GM21717 (cell line): ENCODE results near the gene RNU2-1.
"Not testable (repeated sequence)": the region's sequence is repeated elsewhere in the genome, so short reads cannot be mapped to it uniquely, and the experiment has no call there.

Source experiments
- ATAC-seq: cut with Tn5 transposase; IDR thresholded peaks from one replicate; pipeline ENCODE4 v1.9.1; 2021; ENCODE audit warnings: mild to moderate bottlenecking, moderate library complexity; ENCODE audit not compliant: unreplicated experiment

The RNU2-1 gene

GRCh38 chr17:43233877-43234276 lies at the start of gene RNU2-1:
Gene RNU2-1 (minus strand): TSS chr17:43233977.
- not testable (repeated sequence) for ATAC-seq

DNA sequence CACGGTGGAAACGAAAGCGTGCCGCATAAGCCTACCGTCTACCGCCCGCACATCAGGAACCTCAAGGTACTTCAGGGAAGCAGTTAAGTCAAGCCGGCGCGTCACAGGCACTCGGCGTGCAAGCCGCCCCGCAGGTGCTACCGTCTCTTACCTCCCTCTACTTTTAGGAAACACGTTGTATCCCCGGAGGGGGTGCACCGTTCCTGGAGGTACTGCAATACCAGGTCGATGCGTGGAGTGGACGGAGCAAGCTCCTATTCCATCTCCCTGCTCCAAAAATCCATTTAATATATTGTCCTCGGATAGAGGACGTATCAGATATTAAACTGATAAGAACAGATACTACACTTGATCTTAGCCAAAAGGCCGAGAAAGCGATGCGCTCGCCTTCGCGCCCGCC lies 39.1 kb upstream of the RNU2-1 start:
- ATAC-seq: not testable (repeated sequence)

DNA sequence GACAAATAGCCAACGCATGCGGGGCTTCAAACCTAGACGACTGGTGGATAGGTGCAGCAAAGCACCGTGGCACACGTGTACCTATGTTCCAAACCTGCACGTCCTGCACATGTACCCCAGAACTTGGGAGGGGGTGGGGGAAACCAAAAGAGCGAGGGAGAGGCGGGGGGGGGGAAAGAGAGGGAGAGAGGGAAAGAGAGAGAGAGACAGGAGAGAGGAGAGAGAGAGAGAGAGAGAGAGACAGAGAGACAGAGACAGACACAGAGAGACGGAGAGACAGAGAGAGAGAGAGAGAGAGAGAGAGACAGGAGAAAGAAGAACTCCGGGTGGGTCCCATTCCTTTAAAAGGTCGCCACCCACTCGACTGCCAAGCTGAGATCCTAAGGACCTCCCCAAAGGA lies 38.7 kb upstream of the RNU2-1 start:
- not testable (repeated sequence) for ATAC-seq

- not testable (repeated sequence) for ATAC-seq
These were observed 37.1 kb upstream of the RNU2-1 start for GRCh38 chr17:43270552-43271504.

DNA sequence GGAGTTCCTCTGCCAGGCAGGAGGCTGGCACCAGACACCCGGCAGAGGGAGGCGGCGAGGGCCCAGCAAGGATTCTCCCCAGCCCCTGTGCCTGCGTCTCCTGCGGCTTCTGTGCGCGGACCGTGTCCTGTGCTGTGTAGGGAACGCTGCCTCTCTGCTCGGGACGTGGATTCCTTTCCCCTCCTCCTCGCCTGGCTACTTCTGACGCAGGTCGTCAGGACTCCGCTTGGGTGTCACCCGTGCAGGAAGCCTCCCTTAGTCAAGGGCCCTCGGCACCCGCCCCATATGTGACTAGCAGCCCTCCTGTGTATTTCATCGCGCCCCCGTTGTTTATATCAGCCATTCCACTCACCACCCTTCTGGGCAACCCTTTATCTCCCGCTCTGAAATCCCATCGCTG lies 12.7 kb upstream of the RNU2-1 start:
- not testable (repeated sequence) for ATAC-seq

- ATAC-seq: not testable (repeated sequence)
These were observed 7.0 kb upstream of the RNU2-1 start for GRCh38 chr17:43240596-43241352.

GRCh38 chr17:43239597-43239996 lies 5.8 kb upstream of the RNU2-1 start:
- not testable (repeated sequence) for ATAC-seq

- not testable (repeated sequence) for ATAC-seq
These were observed 514 bp downstream of the RNU2-1 start for GRCh38 chr17:43233263-43233662.

DNA sequence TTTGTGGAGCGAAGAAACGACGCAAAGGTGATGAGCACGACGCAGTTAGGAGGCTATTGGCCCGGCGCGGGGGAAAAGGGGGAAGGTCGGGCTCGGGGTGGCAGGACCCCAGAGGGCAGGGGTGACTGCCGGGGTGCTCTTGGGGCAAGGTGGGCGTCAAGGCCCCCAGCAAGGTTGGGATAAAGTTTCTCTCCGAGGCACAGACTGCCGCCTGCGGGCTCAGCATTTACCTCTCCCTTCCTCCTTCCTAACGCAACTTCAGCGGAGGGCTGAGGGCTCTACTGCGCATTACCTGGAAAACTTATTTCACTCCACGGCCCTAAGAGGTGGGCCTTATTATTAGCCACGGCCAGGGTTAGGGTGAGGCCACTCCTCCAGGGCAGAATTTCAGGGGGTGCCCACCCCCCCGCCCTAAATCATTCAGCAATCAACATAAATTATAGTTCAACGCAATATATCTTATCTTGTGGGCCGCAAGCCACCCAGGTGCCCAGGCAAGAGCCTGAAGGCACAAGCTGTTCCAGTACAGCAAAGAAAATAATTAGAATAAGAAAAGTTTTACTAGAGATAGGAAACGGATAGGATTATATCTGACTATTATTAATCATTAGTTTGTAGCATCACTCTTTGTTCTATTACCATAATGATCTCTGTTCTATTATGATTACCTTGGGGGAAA lies 1.6 kb downstream of the RNU2-1 start:
- not testable (repeated sequence) for ATAC-seq

- ATAC-seq: not testable (repeated sequence)
These were observed 2.4 kb downstream of the RNU2-1 start for GRCh38 chr17:43231205-43232020.

DNA sequence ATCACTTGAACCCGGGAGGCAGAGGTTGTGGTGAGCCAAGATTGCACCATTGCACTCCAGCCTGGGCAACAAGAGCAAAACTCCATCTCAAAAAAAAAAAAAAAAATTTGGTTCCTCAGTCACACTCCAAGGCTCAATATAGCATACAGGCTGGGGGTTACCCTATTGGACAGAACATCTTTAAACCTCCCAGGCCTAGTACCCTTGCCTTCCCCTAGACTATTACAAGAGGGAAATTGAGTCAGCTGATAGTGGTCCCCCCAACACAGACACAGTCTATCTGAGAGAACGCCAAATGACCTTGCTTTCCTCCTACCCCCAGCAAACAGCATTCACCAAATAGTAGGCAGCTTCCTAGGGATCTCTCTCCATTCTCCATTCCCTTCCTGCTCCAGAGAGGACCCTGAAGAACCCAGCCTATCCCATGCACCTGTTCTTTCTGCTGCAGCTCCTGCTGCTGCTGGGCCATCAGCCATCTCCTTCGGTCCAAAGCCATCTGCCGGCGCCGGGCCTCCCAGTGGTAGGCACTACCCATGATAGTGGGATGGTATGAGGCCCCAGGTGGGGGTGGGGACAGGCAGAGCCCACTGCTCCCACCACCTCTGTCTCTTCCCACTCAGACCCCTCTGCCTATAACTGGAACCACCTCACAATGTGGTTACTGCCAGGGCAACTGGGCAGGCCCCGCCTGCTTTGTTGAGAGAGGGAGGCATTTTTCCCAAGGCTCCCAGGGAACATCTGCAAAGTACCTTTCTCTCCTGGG lies 5.6 kb downstream of the RNU2-1 start, which contains the start of gene CCDC200:
Gene CCDC200, minus strand, starts transcription at position 604 of the 763 bp plus-strand sequence. Its CDS starts 69 bp downstream, at position 535.
- not testable (repeated sequence) for ATAC-seq

GRCh38 chr17:43226393-43226792 lies 7.4 kb downstream of the RNU2-1 start:
- no peak for ATAC-seq

- no peak for ATAC-seq
These were observed 9.6 kb downstream of the RNU2-1 start for GRCh38 chr17:43224146-43224705.

DNA sequence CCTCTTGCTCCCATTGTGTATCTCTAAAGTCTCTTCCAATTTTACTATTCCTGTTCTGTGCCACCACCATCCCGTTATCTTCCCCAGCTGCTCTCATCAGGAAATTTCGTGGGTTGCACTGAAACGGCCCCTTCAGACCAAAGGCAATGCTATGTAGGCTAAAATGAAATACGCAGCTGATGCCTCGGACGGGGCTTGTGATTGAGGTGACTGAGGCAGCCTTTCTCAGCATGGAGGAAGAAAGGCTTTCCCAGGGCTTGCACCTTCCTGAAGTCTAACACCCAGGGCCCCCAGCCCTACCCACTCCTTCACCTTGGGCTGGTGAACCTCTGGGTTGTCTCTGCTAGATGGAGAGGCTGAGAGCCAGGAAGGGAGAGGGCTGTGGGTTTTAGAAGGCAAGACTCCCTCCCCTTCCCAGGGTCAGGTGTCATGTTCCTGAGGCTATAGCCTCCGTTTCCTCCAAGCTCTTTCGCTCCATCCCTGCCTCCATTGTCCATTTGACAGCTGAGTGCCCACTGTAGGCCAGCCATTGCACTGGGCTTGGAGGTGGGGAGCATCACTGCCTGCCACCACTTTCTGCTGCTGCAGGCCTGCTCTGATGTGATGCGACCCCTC lies 13.2 kb downstream of the RNU2-1 start:
- ATAC-seq: no peak

DNA sequence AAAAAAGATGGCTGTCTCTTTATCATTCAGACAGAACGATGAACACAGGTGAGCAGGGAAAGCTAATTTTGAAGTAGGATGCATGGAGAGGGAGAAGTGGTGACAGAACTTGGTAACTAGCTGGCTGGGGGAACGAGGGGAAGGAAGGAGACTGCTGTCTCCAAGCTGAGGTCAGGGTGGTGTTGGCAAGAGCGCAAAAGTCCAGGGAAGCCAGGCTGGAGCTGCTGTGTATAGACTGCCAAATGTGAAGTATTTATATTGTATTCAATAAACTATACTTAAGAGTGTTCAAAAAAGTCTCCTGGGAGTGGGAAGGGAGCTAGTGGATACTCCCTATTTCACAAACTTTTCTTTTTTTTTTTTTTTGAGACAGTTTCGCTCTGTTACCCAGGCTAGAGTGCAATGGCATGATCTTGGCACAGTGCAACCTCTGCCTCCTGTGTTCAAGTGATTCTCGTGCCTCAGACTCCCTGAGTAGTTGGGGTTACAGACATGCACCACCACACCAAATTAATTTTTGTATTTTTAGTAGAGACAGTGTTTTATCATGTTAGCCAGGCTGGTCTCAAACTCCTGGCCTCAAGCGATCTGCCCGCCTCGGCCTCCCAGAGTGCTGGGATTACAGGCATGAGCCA lies 13.9 kb downstream of the RNU2-1 start:
- ATAC-seq: no peak

GRCh38 chr17:43219001-43219400 lies 14.8 kb downstream of the RNU2-1 start:
- ATAC-seq: no peak

DNA sequence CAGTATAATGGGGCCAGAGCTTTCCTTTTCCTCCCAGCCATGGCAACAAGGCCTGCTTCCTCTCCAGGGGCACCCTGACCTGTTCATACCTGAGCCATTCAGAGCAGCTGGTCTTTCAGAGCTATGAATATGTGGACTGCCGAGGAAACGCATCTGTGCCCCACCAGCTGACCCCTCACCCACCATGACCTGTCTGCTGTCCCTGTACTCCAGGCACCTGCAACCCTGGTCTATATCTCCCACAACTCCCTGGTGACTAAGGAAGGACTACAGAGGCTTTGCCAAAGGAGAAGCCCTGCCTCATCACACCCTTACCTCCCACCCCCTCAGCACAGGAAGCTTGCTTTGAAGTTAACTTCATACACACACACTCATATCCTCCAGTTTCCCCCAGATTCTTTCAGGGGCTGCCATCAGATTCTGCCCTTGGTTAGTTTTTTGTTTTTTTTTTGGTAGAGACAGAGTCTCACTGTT lies 16.1 kb downstream of the RNU2-1 start:
- ATAC-seq: no peak
